Keratinocyte (primary cell): Measurements from ENCODE around the gene SH3D19. TPM values are rescaled to one million over a fixed set of nuclear protein-coding genes. Genes with fewer than 3 reads are reported as not detected.
A peak's percentile ranks its signal among the peaks of the same experiment; 100 is the strongest.

Source experiments
- DNase-seq: peaks from one replicate; pipeline ENCODE4 v3.0.0-alpha.2; 2011; ENCODE audit warnings: low read depth, missing footprints, low spot score
- FAIRE-seq: peaks from 2 replicates; lab custom pipeline; 2011; peaks lifted over from hg19 to GRCh38; lab: Jason Lieb, UNC
- H2AFZ ChIP-seq: 2 replicates; pipeline ENCODE4 v1.6.0; 2012; ENCODE audit warnings: low read length, control low read depth, inconsistent platforms; ENCODE audit not compliant: control insufficient read depth
- H3K27ac ChIP-seq: 2 replicates; pipeline ENCODE4 v1.5.1; 2011; ENCODE audit warnings: low read length; ENCODE audit not compliant: control insufficient read depth, insufficient read depth
- H3K27me3 ChIP-seq: 3 replicates; pipeline ENCODE4 v1.6.0; 2011; ENCODE audit warnings: low read length; ENCODE audit not compliant: control insufficient read depth, insufficient read depth; ENCODE audit errors: extremely low read depth
- H3K36me3 ChIP-seq, 2 experiments: 2 replicates in 1 of 2; 3 replicates in 1 of 2; pipeline ENCODE4 v1.5.1; 2011; ENCODE audit warnings: low read length in 2 of 2, mild to moderate bottlenecking in 1 of 2; ENCODE audit not compliant: control insufficient read depth in 2 of 2, insufficient read depth in 2 of 2; ENCODE audit errors: extremely low read depth in 1 of 2
- H3K4me1 ChIP-seq: 3 replicates; pipeline ENCODE4 v1.5.1; 2011; ENCODE audit warnings: low read length; ENCODE audit not compliant: control insufficient read depth, insufficient read depth; ENCODE audit errors: extremely low read depth
- H3K4me2 ChIP-seq: 3 replicates; pipeline ENCODE4 v1.6.0; 2011; ENCODE audit warnings: low read depth, low read length; ENCODE audit not compliant: control insufficient read depth, insufficient read depth; ENCODE audit errors: extremely low read depth
- H3K4me3 ChIP-seq, 3 experiments: fragments of 200-600 bp in 1 of 3; sonication (generic) in 1 of 3; 2 replicates in 2 of 3; 3 replicates in 1 of 3; pipeline ENCODE4 v1.5.1; 2011 to 2016; ENCODE audit warnings: low read length in 3 of 3, mild to moderate bottlenecking in 3 of 3, control low read depth in 2 of 3, inconsistent platforms in 1 of 3, low read depth in 1 of 3, mixed read lengths in 1 of 3, mixed run types in 1 of 3, moderate library complexity in 1 of 3; ENCODE audit not compliant: control insufficient read depth in 2 of 3, insufficient read depth in 2 of 3; ENCODE audit errors: extremely low read depth in 1 of 3
- H3K79me2 ChIP-seq: 2 replicates; pipeline ENCODE4 v1.6.0; 2012; ENCODE audit warnings: low read length; ENCODE audit not compliant: control insufficient read depth, insufficient read depth
- H3K9ac ChIP-seq: 3 replicates; pipeline ENCODE4 v1.6.0; 2011; ENCODE audit warnings: low read length; ENCODE audit not compliant: control insufficient read depth, insufficient read depth; ENCODE audit errors: extremely low read depth
- H3K9me1 ChIP-seq: 3 replicates; pipeline ENCODE4 v1.6.0; 2011; ENCODE audit warnings: low read length; ENCODE audit not compliant: control insufficient read depth, insufficient read depth; ENCODE audit errors: extremely low read depth
- H3K9me3 ChIP-seq: 2 replicates; pipeline ENCODE4 v1.5.1; 2012; ENCODE audit warnings: low read depth, low read length; ENCODE audit not compliant: control insufficient read depth
- H4K20me1 ChIP-seq: 3 replicates; pipeline ENCODE4 v1.6.0; 2011; ENCODE audit warnings: low read length; ENCODE audit not compliant: control insufficient read depth, insufficient read depth; ENCODE audit errors: extremely low read depth
- CTCF ChIP-seq, 3 experiments: IDR thresholded peaks in 1 of 3; conservative IDR thresholded peaks in 1 of 3; optimal IDR thresholded peaks in 1 of 3; 2 replicates in 2 of 3; 3 replicates in 1 of 3; pipeline versions ENCODE3 to v1.5.1; 2011; ENCODE audit warnings: low read length in 3 of 3, mild to moderate bottlenecking in 3 of 3, moderate library complexity in 2 of 3, control low read depth in 1 of 3, inconsistent platforms in 1 of 3; ENCODE audit not compliant: insufficient read depth in 2 of 3; ENCODE audit errors: extremely low read depth in 1 of 3
- EZH2 ChIP-seq: IDR thresholded peaks from one replicate; pipeline ENCODE4 v1.6.1; 2012; ENCODE audit warnings: inconsistent platforms, mild to moderate bottlenecking, low read length, moderate library complexity
- dilution Hi-C: fragments of 300-500 bp; cut with MboI; formaldehyde crosslinking; loops from one replicate; pipeline ENCODE4 v1.7.0; 2020; ENCODE audit warnings: low sequenced_read_pairs; ENCODE audit not compliant: extremely low pct_ligation_motif_present
- polyA minus RNA-seq, 3 experiments: library from RNA; depleted of rRNA, polyadenylated mRNA; stranded (reverse); fragments of >200 nt; gene quantifications; 1 replicate in 1 of 3; 2 replicates in 1 of 3; 3 replicates in 1 of 3; pipeline ENCODE4 v1.2.3, GENCODE V29; 2011
- polyA plus RNA-seq, 5 experiments: library from polyadenylated mRNA; depleted of rRNA in 3 of 5; stranded (reverse) in 3 of 5; stranded (forward) in 1 of 5; unstranded in 1 of 5; fragments of >200 nt; gene quantifications; 1 replicate in 1 of 5; 2 replicates in 3 of 5; 3 replicates in 1 of 5; pipeline versions ENCODE4 v1.2.1 to v1.2.3, GENCODE V29; 2011 to 2012; ENCODE audit warnings: missing spikeins in 2 of 5, low read depth in 1 of 5, low replicate concordance in 1 of 5

Gene SH3D19
- polyA plus RNA-seq (19.4 to 24.8 TPM (median 22.8 TPM) in 3 replicates), polyA minus RNA-seq (23.4 to 47.2 TPM (median 29.8 TPM) in 3 replicates)
- polyA plus RNA-seq (2011; ENCODE audit: low read depth): 18.0 TPM
- polyA plus RNA-seq (2011; cell fraction: cytosol; rRNA removed): 26.7 and 38.7 TPM in 2 replicates
- 35.9 and 36.9 TPM in 2 replicates for polyA plus RNA-seq (2011; cell fraction: nucleus; rRNA removed)
- 18.1 and 26.7 TPM in 2 replicates for polyA plus RNA-seq (2012; ENCODE audit: low replicate concordance)
- 16.5 TPM for polyA minus RNA-seq (2011; cell fraction: cytosol; rRNA and poly(A)+ RNA removed)
- polyA minus RNA-seq (2011; cell fraction: nucleus; rRNA and poly(A)+ RNA removed): 17.5 and 46.9 TPM in 2 replicates

GRCh38 chr4:151325111-151325948 lies at the start of gene SH3D19:
Gene SH3D19 (minus strand): TSS chr4:151325605. CDS start chr4:151325352, 253 bp downstream.
- H2AFZ ChIP-seq: peak within 1 kb of the TSS; percentile 82
- H3K9me3 ChIP-seq: no peaks in the 10 kb centered on the region
- FAIRE-seq (peak; percentile 67), DNase-seq (peak; percentile 30)
- H3K4me3 ChIP-seq: peak within 1 kb of the TSS; percentile 55 to 86 (median 83)
- no peaks in the 10 kb centered on the region for H3K27me3 ChIP-seq
- dilution Hi-C loops: no loop called here
- H3K27ac ChIP-seq: peak within 1 kb of the TSS; percentile 89
- H3K79me2 ChIP-seq: peaks cover 38% of the 10 kb centered on the region
- H3K4me2 ChIP-seq: peak within 1 kb of the TSS; percentile 98
- H3K9me1 ChIP-seq: no peaks in the 10 kb centered on the region
- no peaks in the 10 kb centered on the region for H4K20me1 ChIP-seq
- H3K9ac ChIP-seq: peak within 1 kb of the TSS; percentile 90
- peaks cover 31% of the 10 kb centered on the region for H3K4me1 ChIP-seq
- H3K36me3 ChIP-seq: no peaks in the 10 kb centered on the region
- TF ChIP-seq CTCF (optimal IDR thresholded peaks at IDR 0.05 in 1 of 3, IDR thresholded peaks at IDR 0.05 in 1 of 3, conservative IDR thresholded peaks at IDR 0.05 in 1 of 3; ENCODE audit: extremely low read depth in 1 of 3, insufficient read depth in 2 of 3, low read length in 3 of 3): no peak
- no peak for TF ChIP-seq EZH2

- no peak overlapping the region for H3K4me3 ChIP-seq
- no peaks in the 10 kb centered on the region for H3K36me3 ChIP-seq
- H3K4me2 ChIP-seq: peak overlapping the region; percentile 7
- no peaks in the 10 kb centered on the region for H3K79me2 ChIP-seq
- peak; percentile 96 to 99 (median 99) for TF ChIP-seq CTCF (optimal IDR thresholded peaks at IDR 0.05 in 1 of 3, IDR thresholded peaks at IDR 0.05 in 1 of 3, conservative IDR thresholded peaks at IDR 0.05 in 1 of 3; ENCODE audit: extremely low read depth in 1 of 3, insufficient read depth in 2 of 3, low read length in 3 of 3)
- no peak for TF ChIP-seq EZH2
- no peaks in the 10 kb centered on the region for H4K20me1 ChIP-seq
- no peaks in the 10 kb centered on the region for H3K27me3 ChIP-seq
- peaks cover 4% of the 10 kb centered on the region for H3K4me1 ChIP-seq
- no peaks in the 10 kb centered on the region for H3K9me3 ChIP-seq
- no peaks in the 10 kb centered on the region for H3K9me1 ChIP-seq
- FAIRE-seq: peak; percentile 75
- dilution Hi-C loops: no loop called here
- no peak overlapping the region for H3K9ac ChIP-seq
- H3K27ac ChIP-seq: no peak overlapping the region
- DNase-seq: peak; percentile 32
- no peak overlapping the region for H2AFZ ChIP-seq
Measured at GRCh38 chr4:151362404-151363164, 37.2 kb upstream of the SH3D19 start.
